GM10266 (cell line): Measurements from ENCODE around the gene APOL3.
"Not testable (repeated sequence)": the region's sequence is repeated elsewhere in the genome, so short reads cannot be mapped to it uniquely, and the experiment has no call there.

ENCODE experiments used
- DNase-seq: peaks from one replicate; pipeline ENCODE4 v3.0.0; 2012; ENCODE audit errors: extremely low spot score
- CTCF ChIP-seq: IDR thresholded peaks from 2 replicates; pipeline ENCODE4 v1.5.1; 2012; ENCODE audit warnings: mild to moderate bottlenecking, low read depth; ENCODE audit not compliant: control insufficient read depth, insufficient read depth; ENCODE audit errors: missing control alignments

The APOL3 gene

GRCh38 chr22:36204001-36204631, 43.6 kb upstream of the APOL3 start:
- no peak for TF ChIP-seq CTCF
- no peak for DNase-seq

GRCh38 chr22:36203441-36203840, 42.9 kb upstream of the APOL3 start:
- not testable (repeated sequence) for DNase-seq

- DNase-seq: not testable (repeated sequence)
These were observed 42.4 kb upstream of the APOL3 start for GRCh38 chr22:36202906-36203305.

- no peak for DNase-seq
- no peak for TF ChIP-seq CTCF
These were observed 41.2 kb upstream of the APOL3 start, which contains the start of gene APOL4 for GRCh38 chr22:36201630-36202319. APOL4 (minus strand) TSS chr22:36201809; CDS start chr22:36201734, 75 bp downstream.

- DNase-seq: not testable (repeated sequence)
These were observed 40.5 kb upstream of the APOL3 start for GRCh38 chr22:36201025-36201424.

GRCh38 chr22:36199001-36199551, 38.5 kb upstream of the APOL3 start:
- TF ChIP-seq CTCF: no peak

GRCh38 chr22:36198536-36198935, 38.0 kb upstream of the APOL3 start:
- no peak for DNase-seq
- no peak for TF ChIP-seq CTCF

More at GRCh38 chr22:36199001-36199551, 38.5 kb upstream of the APOL3 start:
- DNase-seq: no peak

GRCh38 chr22:36197514-36198146, 37.1 kb upstream of the APOL3 start:
- DNase-seq: peak; percentile 12
- TF ChIP-seq CTCF: no peak

- DNase-seq: no peak
- TF ChIP-seq CTCF: no peak
These were observed 36.5 kb upstream of the APOL3 start for GRCh38 chr22:36197065-36197440.
